ENCODE measurements around the gene NSMF.

GRCh38 chr9:137405677-137406081, 53.5 kb downstream of the NSMF start:
- TF ChIP-seq CTCF (IDR thresholded peaks at IDR 0.05) (no peak), POLR2A (IDR thresholded peaks at IDR 0.05) (no peak)

Data from body of pancreas (tissue), 4 donors.